Measurements from ENCODE around the gene SLC5A9. TPM values are rescaled to one million over a fixed set of nuclear protein-coding genes. Genes with fewer than 3 reads are reported as not detected.
A peak's percentile ranks its signal among the peaks of the same experiment; 100 is the strongest.

SLC5A9 gene
- total and polyA plus RNA-seq, 8 donors = 0.28 to 1.8 (median 0.92) TPM; not detected in 3

GRCh38 chr1:48250572-48250971 is 28.1 kb downstream of the SLC5A9 start:
- WGBS, 5 donors = 32 to 50% (median 46%) methylated on average over 3 of the region's 3 CpGs
- Histone ChIP-seq H3K9me3 (no peaks in the 10 kb centered on the region), H3K4me1 (peaks cover 0 to 14% (median 2%) of the 10 kb centered on the region in 4 donors), H3K27me3 (no peaks in the 10 kb centered on the region), H3K4me3 (no peak overlapping the region), H3K36me3 (no peaks in the 10 kb centered on the region), H3K27ac (no peak overlapping the region)
- TF ChIP-seq EP300 (IDR thresholded peaks at IDR 0.05) = no peak
- TF ChIP-seq CTCF (IDR thresholded peaks at IDR 0.05) = no peak
- no peak for TF ChIP-seq POLR2A (IDR thresholded peaks at IDR 0.05)
- TF ChIP-seq POLR2AphosphoS5 (IDR thresholded peaks at IDR 0.05) = no peak
- intact Hi-C loops (cut with DNase I; ENCODE audit: low total_unique reads) = no loop called here
- DNase-seq = peak; percentile 40 to 66

GRCh38 chr1:48251323-48251722 is 28.8 kb downstream of the SLC5A9 start:
- TF ChIP-seq EP300 (IDR thresholded peaks at IDR 0.05) (no peak), CTCF (IDR thresholded peaks at IDR 0.05) (no peak), POLR2AphosphoS5 (IDR thresholded peaks at IDR 0.05) (no peak), POLR2A (IDR thresholded peaks at IDR 0.05) (no peak)
- no peaks in the 10 kb centered on the region for H3K9me3 ChIP-seq
- 87 to 94% (median 89%) methylated on average over 2 of the region's 2 CpGs for WGBS, 5 donors
- H3K4me3 ChIP-seq = no peak overlapping the region
- H3K27me3 ChIP-seq = no peaks in the 10 kb centered on the region
- peaks cover 0 to 14% (median 2%) of the 10 kb centered on the region in 4 donors for H3K4me1 ChIP-seq
- no peaks in the 10 kb centered on the region for H3K36me3 ChIP-seq
- intact Hi-C loops (cut with DNase I; ENCODE audit: low total_unique reads) = no loop called here
- no peak overlapping the region for H3K27ac ChIP-seq
- no peak for DNase-seq

DNA sequence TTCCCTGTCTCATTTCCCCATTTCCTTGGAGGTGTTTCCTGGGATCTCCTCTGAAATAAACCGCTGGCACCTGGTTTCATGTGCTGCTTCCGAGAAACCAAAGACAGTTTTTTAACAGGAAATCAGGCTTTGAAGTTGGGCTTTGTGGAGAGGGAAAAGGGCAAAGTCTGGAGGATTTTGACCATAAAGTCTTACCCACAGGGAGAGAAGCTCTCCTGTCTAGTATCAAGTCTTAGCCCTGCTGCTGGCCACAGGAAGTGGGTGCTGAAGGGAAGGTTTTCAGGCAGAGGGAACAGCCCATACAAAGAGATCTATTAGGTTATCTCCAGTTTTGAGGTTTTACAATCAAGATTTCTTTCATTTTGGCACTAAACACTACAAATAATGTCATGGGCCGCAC is 29.3 kb downstream of the SLC5A9 start:
- DNase-seq = no peak
- H3K27me3 ChIP-seq = no peaks in the 10 kb centered on the region
- no peak overlapping the region for H3K27ac ChIP-seq
- H3K4me1 ChIP-seq = peaks cover 0 to 9% (median 2%) of the 10 kb centered on the region in 4 donors
- WGBS, 5 donors = 77 to 93% (median 91%) methylated on average over 3 of the region's 3 CpGs
- no peaks in the 10 kb centered on the region for H3K36me3 ChIP-seq
- intact Hi-C loops (cut with DNase I; ENCODE audit: low total_unique reads) = no loop called here
- H3K4me3 ChIP-seq = no peak overlapping the region
- TF ChIP-seq POLR2AphosphoS5 (IDR thresholded peaks at IDR 0.05) (no peak), CTCF (IDR thresholded peaks at IDR 0.05) (no peak), POLR2A (IDR thresholded peaks at IDR 0.05) (no peak), EP300 (IDR thresholded peaks at IDR 0.05) (no peak)
- no peaks in the 10 kb centered on the region for H3K9me3 ChIP-seq

DNA sequence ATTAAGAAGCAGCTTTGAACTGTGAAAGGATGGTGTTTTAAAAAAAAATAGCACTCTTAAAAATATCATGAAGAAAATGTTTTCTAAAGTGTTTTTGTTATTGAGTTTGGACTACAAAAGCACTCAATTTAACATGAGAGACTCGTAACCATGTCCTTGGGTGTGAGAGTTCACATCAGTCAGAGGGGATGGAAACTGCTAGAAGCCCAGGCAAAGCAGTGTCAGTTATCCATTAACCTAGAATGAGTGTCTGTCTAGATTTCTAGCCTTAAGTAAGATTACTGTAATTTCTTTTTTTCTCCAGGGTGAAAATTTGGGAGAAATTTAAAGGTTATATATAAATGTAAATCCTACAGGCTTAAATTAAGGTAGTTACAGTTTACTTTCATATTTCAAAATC is 31.7 kb downstream of the SLC5A9 start:
- intact Hi-C loops (cut with DNase I; ENCODE audit: low total_unique reads) = no loop called here

More for the DNA sequence above, 31.7 kb downstream of the SLC5A9 start:
- DNase-seq = no peak
- H3K9me3 ChIP-seq = no peaks in the 10 kb centered on the region
- no peak overlapping the region for H3K27ac ChIP-seq
- no peaks in the 10 kb centered on the region for H3K36me3 ChIP-seq
- no peaks in the 10 kb centered on the region for H3K4me1 ChIP-seq
- no peaks in the 10 kb centered on the region for H3K27me3 ChIP-seq
- 83 to 94% (median 88%) methylated on average over 1 of the region's 1 CpG for WGBS, 5 donors
- TF ChIP-seq EP300 (IDR thresholded peaks at IDR 0.05) (no peak), POLR2A (IDR thresholded peaks at IDR 0.05) (no peak), CTCF (IDR thresholded peaks at IDR 0.05) (no peak)
- H3K4me3 ChIP-seq = no peak overlapping the region
